MM.1S (cell line): ENCODE results near the gene TLR9.

Experiments used
- CTCF ChIP-seq: fragments of 300-600 bp; sonication (generic); IDR thresholded peaks from 2 replicates; pipeline ENCODE4 v1.5.1; 2016; ENCODE audit warnings: antibody characterized with exemption, low read length, mixed read lengths
- EZH2 ChIP-seq: fragments of 300-600 bp; sonication (generic); optimal IDR thresholded peaks from 2 replicates; pipeline ENCODE3; 2017; ENCODE audit warnings: low read depth, mild to moderate bottlenecking, antibody characterized with exemption, low read length, mixed read lengths

- TF ChIP-seq CTCF, result no peak
- no peak for TF ChIP-seq EZH2
Observed at GRCh38 chr3:52176951-52177700, 48.3 kb downstream of the TLR9 start.
